ENCODE data around the gene RANBP2. TPM values are rescaled to one million over a fixed set of nuclear protein-coding genes. Genes with fewer than 3 reads are reported as not detected.
"Not testable (repeated sequence)": the region's sequence is repeated elsewhere in the genome, so short reads cannot be mapped to it uniquely, and the experiment has no call there.

RANBP2 gene
- 10 to 100 TPM; 35.0 to 51.7 TPM for total RNA-seq
- polyA plus RNA-seq = 10 to 100 TPM in 1 of 2 donors, 1 to 10 TPM in 1; 9.1 to 10.8 TPM

GRCh38 chr2:108719149-108720044 is at the start of gene RANBP2:
Gene RANBP2 (plus strand): TSS chr2:108719482. CDS start chr2:108719607, 125 bp downstream.
- Histone ChIP-seq H3K27ac (ENCODE audit: low read depth in 1 of 2, low read length in 2 of 2) (peak within 1 kb of the TSS; percentile 88 to 95), H3K9me3 (ENCODE audit: control insufficient read depth in 4 of 4, low read length in 3 of 4) (no peaks in the 10 kb centered on the region), H3K36me3 (ENCODE audit: control insufficient read depth in 4 of 4, insufficient read depth in 3 of 4, low read depth in 1 of 4, low read length in 3 of 4) (no peaks in the 10 kb centered on the region), H3K4me1 (ENCODE audit: control insufficient read depth in 4 of 4, insufficient read depth in 4 of 4, low read length in 3 of 4) (peaks cover 0 to 6% (median 3%) of the 10 kb centered on the region in 4 donors), H3K9ac (ENCODE audit: low read depth in 1 of 2, low read length in 2 of 2) (peak within 1 kb of the TSS; percentile 86 to 94), H3K27me3 (ENCODE audit: control insufficient read depth in 4 of 4, insufficient read depth in 4 of 4, low read length in 3 of 4) (no peaks in the 10 kb centered on the region), H3K4me3 (ENCODE audit: low read depth in 1 of 3, low read length in 3 of 3) (peak within 1 kb of the TSS; percentile 66 to 86 (median 72))
- DNase-seq (ENCODE audit: low spot score) = peak; percentile 92
- WGBS = under 1% methylated on average over 97 of the region's 97 CpGs
- TF ChIP-seq HNF4G (IDR thresholded peaks at IDR 0.05) (no peak), HNF4A (conservative IDR thresholded peaks at IDR 0.05) (peak in 1 of 2 donors; percentile 33), EGR1 (IDR thresholded peaks at IDR 0.05; ENCODE audit: low read depth in 2 of 2) (peak in 1 of 2 donors; percentile 52), FOXA2 (IDR thresholded peaks at IDR 0.05) (no peak), REST (IDR thresholded peaks at IDR 0.05) (peak; percentile 80), YY1 (IDR thresholded peaks at IDR 0.05) (peak; percentile 86), RXRA (IDR thresholded peaks at IDR 0.05) (peak; percentile 33 to 49), SP1 (IDR thresholded peaks at IDR 0.05) (peak; percentile 75), GABPA (IDR thresholded peaks at IDR 0.05 in 1 of 2, conservative IDR thresholded peaks at IDR 0.05 in 1 of 2) (peak in 1 of 2 donors; percentile 48), TAF1 (conservative IDR thresholded peaks at IDR 0.05) (no peak), NR2F2 (IDR thresholded peaks at IDR 0.05) (no peak), FOXA1 (IDR thresholded peaks at IDR 0.05) (peak; percentile 22), ZBTB33 (IDR thresholded peaks at IDR 0.05) (no peak), JUND (IDR thresholded peaks at IDR 0.05) (peak in 1 of 2 donors; percentile 13), RAD21 (IDR thresholded peaks at IDR 0.05) (peak in 1 of 2 donors; percentile 25)
- TF ChIP-seq, protein P1, sequence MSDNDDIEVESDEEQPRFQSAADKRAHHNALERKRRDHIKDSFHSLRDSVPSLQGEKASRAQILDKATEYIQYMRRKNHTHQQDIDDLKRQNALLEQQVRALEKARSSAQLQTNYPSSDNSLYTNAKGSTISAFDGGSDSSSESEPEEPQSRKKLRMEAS (IDR thresholded peaks at IDR 0.05) = peak; percentile 96
- TF ChIP-seq, protein P2, sequence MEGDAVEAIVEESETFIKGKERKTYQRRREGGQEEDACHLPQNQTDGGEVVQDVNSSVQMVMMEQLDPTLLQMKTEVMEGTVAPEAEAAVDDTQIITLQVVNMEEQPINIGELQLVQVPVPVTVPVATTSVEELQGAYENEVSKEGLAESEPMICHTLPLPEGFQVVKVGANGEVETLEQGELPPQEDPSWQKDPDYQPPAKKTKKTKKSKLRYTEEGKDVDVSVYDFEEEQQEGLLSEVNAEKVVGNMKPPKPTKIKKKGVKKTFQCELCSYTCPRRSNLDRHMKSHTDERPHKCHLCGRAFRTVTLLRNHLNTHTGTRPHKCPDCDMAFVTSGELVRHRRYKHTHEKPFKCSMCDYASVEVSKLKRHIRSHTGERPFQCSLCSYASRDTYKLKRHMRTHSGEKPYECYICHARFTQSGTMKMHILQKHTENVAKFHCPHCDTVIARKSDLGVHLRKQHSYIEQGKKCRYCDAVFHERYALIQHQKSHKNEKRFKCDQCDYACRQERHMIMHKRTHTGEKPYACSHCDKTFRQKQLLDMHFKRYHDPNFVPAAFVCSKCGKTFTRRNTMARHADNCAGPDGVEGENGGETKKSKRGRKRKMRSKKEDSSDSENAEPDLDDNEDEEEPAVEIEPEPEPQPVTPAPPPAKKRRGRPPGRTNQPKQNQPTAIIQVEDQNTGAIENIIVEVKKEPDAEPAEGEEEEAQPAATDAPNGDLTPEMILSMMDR (IDR thresholded peaks at IDR 0.05; ENCODE audit: low read depth, low read length, missing input control) = no peak
- TF ChIP-seq, protein P3, sequence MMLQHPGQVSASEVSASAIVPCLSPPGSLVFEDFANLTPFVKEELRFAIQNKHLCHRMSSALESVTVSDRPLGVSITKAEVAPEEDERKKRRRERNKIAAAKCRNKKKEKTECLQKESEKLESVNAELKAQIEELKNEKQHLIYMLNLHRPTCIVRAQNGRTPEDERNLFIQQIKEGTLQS (IDR thresholded peaks at IDR 0.05) = no peak

DNA sequence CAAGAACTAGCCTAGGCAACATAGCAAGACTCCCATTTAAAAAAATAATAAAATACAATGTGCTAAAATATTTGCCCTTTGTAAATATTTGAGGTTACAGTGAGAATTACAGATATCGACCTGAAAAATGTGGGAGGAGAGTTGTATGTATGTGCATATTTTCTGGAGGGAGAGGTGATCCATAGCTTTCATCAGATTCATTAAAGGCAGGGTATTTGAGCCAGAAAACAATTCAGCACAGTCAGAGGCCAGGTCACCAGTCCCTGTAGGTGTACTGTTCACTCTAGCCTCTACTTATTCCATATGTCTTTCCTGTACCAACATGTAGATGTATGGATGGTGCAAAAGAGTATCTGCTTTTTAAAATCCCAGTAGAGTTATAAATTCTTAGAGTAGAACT is 49.0 kb upstream of the RANBP2 start:
- DNase-seq (ENCODE audit: low spot score) = not testable (repeated sequence)
- 37% methylated on average over 1 of the region's 1 CpG for WGBS

GRCh38 chr2:108672200-108672805 is 47.0 kb upstream of the RANBP2 start:
- not testable (repeated sequence) for H3K4me3 ChIP-seq (ENCODE audit: low read depth in 1 of 3, low read length in 3 of 3); H3K4me1 ChIP-seq (ENCODE audit: control insufficient read depth in 4 of 4, insufficient read depth in 4 of 4, low read length in 3 of 4); H3K27me3 ChIP-seq (ENCODE audit: control insufficient read depth in 4 of 4, insufficient read depth in 4 of 4, low read length in 3 of 4); H3K27ac ChIP-seq (ENCODE audit: low read depth in 1 of 2, low read length in 2 of 2); DNase-seq (ENCODE audit: low spot score); H3K9ac ChIP-seq (ENCODE audit: low read depth in 1 of 2, low read length in 2 of 2); H3K9me3 ChIP-seq (ENCODE audit: control insufficient read depth in 4 of 4, low read length in 3 of 4); H3K36me3 ChIP-seq (ENCODE audit: control insufficient read depth in 4 of 4, insufficient read depth in 3 of 4, low read depth in 1 of 4, low read length in 3 of 4)
- WGBS = 78% methylated on average over 1 of the region's 6 CpGs

More for the DNA sequence above, 49.0 kb upstream of the RANBP2 start:
- H3K27me3 ChIP-seq (ENCODE audit: control insufficient read depth in 4 of 4, insufficient read depth in 4 of 4, low read length in 3 of 4); H3K9ac ChIP-seq (ENCODE audit: low read depth in 1 of 2, low read length in 2 of 2); H3K27ac ChIP-seq (ENCODE audit: low read depth in 1 of 2, low read length in 2 of 2); H3K36me3 ChIP-seq (ENCODE audit: control insufficient read depth in 4 of 4, insufficient read depth in 3 of 4, low read depth in 1 of 4, low read length in 3 of 4); H3K9me3 ChIP-seq (ENCODE audit: control insufficient read depth in 4 of 4, low read length in 3 of 4); H3K4me1 ChIP-seq (ENCODE audit: control insufficient read depth in 4 of 4, insufficient read depth in 4 of 4, low read length in 3 of 4); H3K4me3 ChIP-seq (ENCODE audit: low read depth in 1 of 3, low read length in 3 of 3): not testable (repeated sequence)

All from liver (tissue), 9 donors.